ENCODE results near the gene NCR1. TPM values are rescaled to one million over a fixed set of nuclear protein-coding genes. Genes with fewer than 3 reads are reported as not detected.

The NCR1 gene
- total and polyA plus RNA-seq, 8 donors, result 0.92 to 1.1 TPM; not detected in 6

Small RNAs within 50 kb of the gene (small RNA-seq; reads per million reads assigned to genes)
- 0 reads per million in 4 donors for gene AC011476.8
- 0 reads per million in 4 donors for gene RNU6-222P

Other genes with a start within 250 kb of the NCR1 start
- 10 to 100 TPM in 1 of 5 donors, under 1 TPM in 2, not detected in 2; 0.73 to 12.2 (median 0.87) TPM for gene LILRB4, start 243.2 kb upstream of the NCR1 start, total RNA-seq
- gene LILRB4, start 243.2 kb upstream of the NCR1 start, polyA plus RNA-seq, result 1 to 10 TPM in 1 of 3 donors, under 1 TPM in 2; 0.61 to 1.8 (median 0.95) TPM
- gene KIR3DL3, start 181.7 kb upstream of the NCR1 start, total RNA-seq, result not detected
- not detected for gene KIR3DL3, start 181.7 kb upstream of the NCR1 start, polyA plus RNA-seq
- gene KIR2DL3, start 167.6 kb upstream of the NCR1 start, total RNA-seq, result not detected
- gene KIR2DL3, start 167.6 kb upstream of the NCR1 start, polyA plus RNA-seq, result not detected
- not detected for gene KIR2DL1, start 136.4 kb upstream of the NCR1 start, total RNA-seq
- gene KIR2DL1, start 136.4 kb upstream of the NCR1 start, polyA plus RNA-seq, result not detected
- under 1 TPM in 1 of 5 donors, not detected in 4; 0.87 TPM for gene KIR2DL4, start 102.5 kb upstream of the NCR1 start, total RNA-seq
- under 1 TPM in 1 of 3 donors, not detected in 2; 0.18 TPM for gene KIR2DL4, start 102.5 kb upstream of the NCR1 start, polyA plus RNA-seq
- gene KIR3DL1, start 89.7 kb upstream of the NCR1 start, total RNA-seq, result not detected
- gene KIR3DL1, start 89.7 kb upstream of the NCR1 start, polyA plus RNA-seq, result not detected
- gene KIR2DS4, start 73.5 kb upstream of the NCR1 start, total RNA-seq, result not detected
- gene KIR2DS4, start 73.5 kb upstream of the NCR1 start, polyA plus RNA-seq, result not detected
- not detected for gene KIR3DL2, start 55.7 kb upstream of the NCR1 start, total RNA-seq
- gene KIR3DL2, start 55.7 kb upstream of the NCR1 start, polyA plus RNA-seq, result not detected
- 1 to 10 TPM in 1 of 5 donors, not detected in 4; 1.3 TPM for gene FCAR, start 31.9 kb upstream of the NCR1 start, total RNA-seq
- 1 to 10 TPM in 1 of 3 donors, under 1 TPM in 1, not detected in 1; 0.15 to 2.2 TPM for gene FCAR, start 31.9 kb upstream of the NCR1 start, polyA plus RNA-seq
- gene NLRP7, start 41.4 kb downstream of the NCR1 start, total RNA-seq, result not detected
- gene NLRP7, start 41.4 kb downstream of the NCR1 start, polyA plus RNA-seq, result not detected
- 10 to 100 TPM in 4 of 5 donors, 1 to 10 TPM in 1; 9.4 to 23.5 (median 15.6) TPM for gene NLRP2, start 60.2 kb downstream of the NCR1 start, total RNA-seq
- 10 to 100 TPM in 1 of 3 donors, 1 to 10 TPM in 2; 2.1 to 11.8 (median 4.8) TPM for gene NLRP2, start 60.2 kb downstream of the NCR1 start, polyA plus RNA-seq
- gene GP6, start 132.1 kb downstream of the NCR1 start, total RNA-seq, result 1 to 10 TPM in 1 of 5 donors, not detected in 4; 3.5 TPM
- gene GP6, start 132.1 kb downstream of the NCR1 start, polyA plus RNA-seq, result under 1 TPM in 1 of 3 donors, not detected in 2; 0.43 TPM
- gene RDH13, start 157.0 kb downstream of the NCR1 start, total RNA-seq, result 100 to 1,000 TPM in 1 of 5 donors, 10 to 100 TPM in 4; 20.6 to 124 (median 28.8) TPM
- gene RDH13, start 157.0 kb downstream of the NCR1 start, polyA plus RNA-seq, result 10 to 100 TPM; 13.1 to 22.0 (median 20.3) TPM
- gene EPS8L1, start 169.7 kb downstream of the NCR1 start, total RNA-seq, result 100 to 1,000 TPM in 3 of 5 donors, 10 to 100 TPM in 2; 32.3 to 303 (median 114) TPM
- 100 to 1,000 TPM in 1 of 3 donors, 10 to 100 TPM in 2; 82.3 to 320 (median 87.5) TPM for gene EPS8L1, start 169.7 kb downstream of the NCR1 start, polyA plus RNA-seq
- 100 to 1,000 TPM in 4 of 5 donors, 10 to 100 TPM in 1; 52.7 to 261 (median 167) TPM for gene PPP1R12C, start 211.5 kb downstream of the NCR1 start, total RNA-seq
- gene PPP1R12C, start 211.5 kb downstream of the NCR1 start, polyA plus RNA-seq, result 100 to 1,000 TPM in 1 of 3 donors, 10 to 100 TPM in 2; 77.0 to 136 (median 82.6) TPM
- 1 to 10 TPM in 1 of 5 donors, not detected in 4; 1.1 TPM for gene TNNT1, start 243.1 kb downstream of the NCR1 start, total RNA-seq
- gene TNNT1, start 243.1 kb downstream of the NCR1 start, polyA plus RNA-seq, result 10 to 100 TPM in 1 of 3 donors, 1 to 10 TPM in 1, under 1 TPM in 1; 0.87 to 19.6 (median 6.7) TPM